DMS153 treated with DMSO at 0.1 percent for 48 hours (cell line): ENCODE results near the gene JAM3.

Experiments used
- DNase-seq: peaks from one replicate; lab custom pipeline; 2025; ENCODE audit not compliant: unreplicated experiment; lab: John Stamatoyannopoulos, UW

Gene JAM3

DNA sequence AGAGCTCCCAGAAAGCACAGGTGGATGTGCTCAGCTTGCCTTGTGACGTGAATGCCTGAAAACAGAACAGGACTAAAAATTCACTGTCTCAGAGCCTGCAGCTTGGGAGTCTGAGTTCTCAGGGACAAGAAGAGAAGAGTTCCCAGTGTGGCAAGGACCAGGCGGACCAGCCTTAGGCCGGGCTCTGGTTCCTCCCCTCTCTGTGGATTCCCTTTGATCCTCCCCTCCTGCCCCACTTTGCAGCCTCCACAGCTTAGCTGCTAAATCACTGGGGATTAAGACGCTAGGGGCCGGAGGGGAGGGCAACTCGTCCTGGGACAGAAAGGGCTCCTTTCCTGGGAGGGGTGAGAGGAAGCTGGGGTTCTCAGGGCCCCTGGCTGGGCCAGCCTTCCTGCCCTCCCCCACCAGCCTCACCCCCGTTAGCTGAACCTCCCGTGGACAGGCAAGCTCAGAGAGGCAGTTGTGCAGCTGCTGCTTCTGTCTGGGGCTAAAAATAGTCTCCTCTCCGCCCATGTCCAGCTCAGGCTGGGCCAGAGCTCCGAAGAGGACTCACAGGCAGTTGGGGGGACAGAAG lies 29.9 kb upstream of the JAM3 start:
- no peak for DNase-seq

DNA sequence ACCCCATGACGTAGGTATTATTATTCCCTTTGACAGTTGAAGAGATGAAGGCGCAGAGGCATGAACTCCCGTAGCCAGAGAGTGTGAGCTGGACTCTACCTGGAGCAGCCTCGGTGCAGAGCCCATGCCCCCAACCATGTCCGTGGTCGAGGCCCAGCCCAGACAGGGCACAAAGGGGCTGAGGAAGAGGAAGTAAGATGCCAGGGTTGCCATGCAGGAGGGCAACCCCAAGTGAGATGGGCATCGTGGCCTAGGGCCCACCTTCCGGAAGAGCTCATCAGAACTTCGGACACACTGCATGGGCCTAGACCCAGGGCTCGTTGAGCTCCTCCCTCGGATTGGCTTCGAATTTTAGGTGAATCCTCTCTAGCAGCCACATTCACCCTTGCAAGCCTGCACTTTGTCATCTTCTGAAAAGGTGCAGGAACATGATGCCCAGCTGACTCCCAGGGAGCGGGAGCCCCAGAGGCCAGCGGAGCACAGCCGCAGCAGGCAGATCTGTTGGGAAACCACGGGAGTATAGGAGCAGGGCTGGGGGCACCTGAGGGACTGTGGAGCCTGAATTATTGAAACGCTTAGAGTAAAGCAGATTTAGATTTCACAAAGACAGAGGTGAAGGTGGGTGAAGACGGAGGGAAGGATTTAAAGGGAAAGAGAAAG lies 29.0 kb upstream of the JAM3 start:
- no peak for DNase-seq

DNA sequence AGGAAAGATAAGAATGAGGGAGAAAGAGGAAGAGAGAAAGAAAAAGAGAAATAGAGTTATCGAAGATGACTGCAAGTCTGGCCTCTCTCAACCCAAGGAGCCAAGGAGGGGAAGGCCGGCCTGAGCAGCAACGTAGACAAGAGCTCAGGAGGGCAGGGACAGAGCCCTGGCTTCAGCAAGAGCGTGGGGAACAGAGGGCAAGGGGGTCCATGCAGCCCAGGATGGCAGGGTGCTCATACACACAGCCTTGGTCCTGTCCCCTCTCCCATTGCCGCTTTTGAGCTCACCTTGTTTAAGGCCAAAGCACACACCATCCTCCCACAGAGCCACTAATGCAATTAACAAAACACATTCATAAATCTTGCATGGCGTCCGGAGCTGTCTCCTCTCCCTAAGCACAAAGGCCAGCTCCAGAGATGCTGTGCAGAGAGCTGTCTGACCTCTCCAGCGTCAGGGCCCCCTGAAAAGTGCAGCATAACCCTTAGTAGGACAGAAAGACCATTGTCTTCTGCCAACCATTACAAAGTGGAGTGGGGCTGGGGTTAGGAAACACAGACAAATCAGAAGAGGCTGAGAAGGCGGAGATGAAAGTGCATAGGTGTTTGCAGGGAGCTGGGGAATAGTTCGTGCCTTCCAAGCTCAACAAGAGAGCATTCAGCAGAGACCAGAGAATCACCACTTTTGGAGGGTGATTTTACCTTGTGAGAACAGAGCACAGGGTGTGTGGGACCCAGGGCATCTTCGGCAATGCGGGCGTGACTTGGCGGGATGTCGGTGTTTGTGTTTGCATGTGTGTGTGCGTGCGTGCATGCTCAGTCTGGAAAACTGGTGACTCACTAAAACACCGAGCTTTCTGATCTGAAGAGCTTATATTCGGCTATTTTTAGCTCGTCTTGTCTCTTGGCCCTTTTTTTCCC lies 28.2 kb upstream of the JAM3 start:
- DNase-seq = no peak

DNA sequence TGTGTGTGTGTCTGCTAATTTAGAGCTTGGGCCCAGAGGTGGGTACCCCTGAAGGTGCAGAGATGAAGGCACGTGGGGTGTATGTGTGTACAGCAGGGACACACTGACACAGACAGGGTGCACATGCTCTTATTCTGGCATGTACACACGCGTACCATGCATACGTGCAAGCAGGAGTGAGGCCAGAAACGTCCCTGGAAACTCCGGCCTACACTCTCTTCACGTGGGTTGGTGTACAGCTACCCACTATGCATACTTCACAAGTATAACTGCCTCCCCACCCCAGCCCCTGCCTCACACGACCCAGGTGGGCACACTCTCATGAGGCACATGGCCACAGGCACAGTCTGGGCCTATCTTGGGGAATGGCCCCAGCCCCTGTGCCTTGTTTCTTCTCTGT lies 27.5 kb upstream of the JAM3 start:
- no peak for DNase-seq

DNA sequence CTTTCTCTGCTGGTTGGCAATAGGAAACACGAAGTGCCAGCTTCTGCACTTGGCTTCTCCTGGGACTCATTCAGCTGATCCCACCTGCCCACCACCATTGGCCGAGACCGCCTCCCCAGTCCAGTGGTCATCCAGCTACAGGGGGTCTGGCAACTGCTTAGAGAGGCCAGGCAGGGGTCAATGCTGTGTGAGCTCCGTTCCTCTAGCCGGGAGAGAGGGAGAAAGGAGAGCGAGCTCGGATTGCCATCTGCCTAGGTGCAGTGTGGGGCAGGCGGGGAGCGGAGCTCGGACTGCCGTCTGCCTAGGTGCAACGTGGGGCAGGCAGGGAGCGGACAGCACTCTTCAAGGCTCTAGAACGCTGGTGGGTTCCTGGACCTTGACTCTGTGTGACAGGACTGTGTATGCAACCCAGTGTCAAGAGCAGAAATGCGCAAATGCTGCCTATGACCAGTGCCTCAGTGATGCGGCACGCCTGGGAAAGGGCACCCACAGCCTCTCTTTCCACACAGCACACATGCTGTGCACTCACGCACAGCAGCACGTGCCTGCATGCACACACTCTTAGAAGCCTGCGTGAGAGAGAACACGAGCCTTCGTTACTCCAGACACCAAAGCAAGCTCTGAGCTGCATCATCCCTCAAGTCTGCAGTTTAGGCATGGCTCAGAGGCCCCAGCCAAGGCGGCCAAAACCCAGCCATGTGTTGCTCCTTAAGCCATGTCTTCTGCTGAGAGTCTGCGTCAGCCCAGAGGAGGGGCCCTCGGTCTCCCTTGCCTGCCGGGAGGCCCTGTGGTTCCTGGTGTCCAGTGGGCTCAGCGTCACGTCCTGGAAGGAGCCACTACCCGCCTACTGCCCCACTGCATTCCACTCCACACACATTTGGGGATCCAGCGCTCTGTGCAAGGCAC lies 26.8 kb upstream of the JAM3 start:
- no peak for DNase-seq

DNA sequence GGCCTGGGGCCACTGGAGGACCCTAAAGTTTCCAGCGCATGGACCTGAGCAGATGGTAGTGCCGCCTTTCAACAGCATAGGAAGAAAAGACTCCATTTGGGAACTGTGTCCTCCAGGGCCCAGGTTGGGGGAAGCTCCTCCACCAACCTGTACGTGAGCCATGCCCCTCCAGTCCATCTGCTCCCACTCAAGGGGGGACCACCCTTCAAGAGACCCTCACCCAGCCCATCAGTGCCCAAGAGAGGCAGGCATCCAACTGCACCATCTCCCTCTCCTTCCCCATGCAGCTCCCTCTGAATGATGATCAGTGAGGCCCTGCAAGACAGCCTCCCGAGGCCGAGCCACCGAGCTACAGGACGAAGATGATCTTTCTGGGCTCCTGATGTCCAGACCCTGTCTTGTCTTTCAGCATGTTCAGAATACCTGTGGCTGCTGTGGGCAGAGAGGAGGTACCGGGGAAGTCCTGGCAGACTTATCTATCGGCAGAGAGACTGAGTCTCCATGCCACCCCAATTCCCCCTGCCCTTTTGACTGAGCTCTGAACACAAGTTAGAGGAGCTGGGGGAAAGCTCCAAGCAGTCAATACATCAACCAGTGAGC lies 25.0 kb upstream of the JAM3 start:
- DNase-seq = no peak

DNA sequence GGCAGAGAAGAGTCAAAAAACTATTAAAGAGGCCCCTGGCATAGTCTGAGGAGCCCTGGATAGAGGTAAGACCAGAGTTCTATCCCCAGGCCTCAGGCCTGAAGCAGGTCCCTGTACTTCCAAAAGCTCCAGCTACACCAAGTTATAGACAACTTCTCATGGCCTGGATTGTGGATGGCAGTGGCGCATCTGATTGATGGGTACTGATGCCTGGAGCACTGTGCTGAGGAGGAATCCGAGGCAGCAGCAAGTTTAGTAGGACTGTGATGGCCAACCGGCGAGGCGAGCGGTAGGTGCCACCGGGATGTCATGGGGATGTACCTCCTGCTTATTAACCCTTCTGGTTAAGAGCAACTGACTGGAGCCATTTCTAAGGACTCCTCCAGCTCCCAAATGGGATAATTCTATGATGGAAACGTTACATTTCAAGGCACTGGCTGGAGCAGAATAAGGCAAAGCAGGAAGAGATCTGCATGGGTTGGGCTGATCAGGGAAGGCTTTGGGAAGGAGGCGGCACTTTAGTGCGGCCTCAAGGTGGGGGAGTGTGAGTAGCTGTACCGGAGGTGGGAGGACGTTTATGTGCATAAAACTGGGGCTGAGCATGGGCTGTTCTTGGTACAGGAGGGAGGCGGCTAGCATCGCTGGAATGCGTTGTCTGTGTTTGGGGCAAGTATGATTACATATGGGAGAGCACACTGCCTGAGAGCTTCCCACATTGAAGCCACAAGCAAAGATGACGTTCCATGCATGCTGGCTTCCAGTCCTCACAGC lies 24.2 kb upstream of the JAM3 start:
- DNase-seq = no peak

DNA sequence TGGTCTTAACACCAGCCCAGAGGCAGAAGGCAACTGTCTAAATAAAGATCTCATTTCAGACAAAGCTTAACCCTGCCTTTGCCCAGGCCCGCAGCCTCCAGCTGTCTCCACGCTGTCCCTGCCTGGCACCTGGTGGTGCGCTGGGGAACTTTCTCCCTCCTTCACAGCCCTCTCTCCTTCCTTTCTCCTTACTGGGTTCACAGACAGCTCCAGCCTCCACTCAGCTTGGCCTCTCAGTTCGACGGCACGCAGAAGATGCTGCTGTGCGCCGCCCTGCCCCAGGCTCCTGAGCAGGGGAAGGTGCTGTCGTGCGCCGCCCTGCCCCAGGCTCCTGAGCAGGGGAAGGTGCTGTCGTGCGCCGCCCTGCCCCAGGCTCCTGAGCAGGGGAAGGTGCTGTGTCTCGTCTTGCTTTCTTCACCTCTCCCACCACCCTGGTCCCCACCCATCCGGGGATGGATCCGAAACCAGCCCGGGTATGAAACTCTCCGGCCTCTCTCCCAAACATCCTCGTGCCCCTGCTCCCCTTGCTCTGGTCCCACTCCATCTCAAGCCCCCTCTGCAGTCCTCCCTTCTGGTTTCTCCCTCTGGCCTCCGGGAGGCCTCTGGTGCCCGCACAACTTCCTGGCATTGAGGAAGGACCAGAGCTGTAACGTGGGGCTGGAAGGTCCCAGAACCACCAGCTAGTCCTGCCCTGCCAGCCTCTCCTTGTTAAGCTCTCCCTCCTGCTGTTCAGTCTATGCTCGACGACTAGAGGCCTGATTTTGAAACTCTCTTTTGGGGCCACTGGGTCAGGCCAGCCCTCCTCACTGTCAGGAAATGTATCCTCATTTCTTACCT lies 22.9 kb upstream of the JAM3 start:
- peak; percentile 47 for DNase-seq

DNA sequence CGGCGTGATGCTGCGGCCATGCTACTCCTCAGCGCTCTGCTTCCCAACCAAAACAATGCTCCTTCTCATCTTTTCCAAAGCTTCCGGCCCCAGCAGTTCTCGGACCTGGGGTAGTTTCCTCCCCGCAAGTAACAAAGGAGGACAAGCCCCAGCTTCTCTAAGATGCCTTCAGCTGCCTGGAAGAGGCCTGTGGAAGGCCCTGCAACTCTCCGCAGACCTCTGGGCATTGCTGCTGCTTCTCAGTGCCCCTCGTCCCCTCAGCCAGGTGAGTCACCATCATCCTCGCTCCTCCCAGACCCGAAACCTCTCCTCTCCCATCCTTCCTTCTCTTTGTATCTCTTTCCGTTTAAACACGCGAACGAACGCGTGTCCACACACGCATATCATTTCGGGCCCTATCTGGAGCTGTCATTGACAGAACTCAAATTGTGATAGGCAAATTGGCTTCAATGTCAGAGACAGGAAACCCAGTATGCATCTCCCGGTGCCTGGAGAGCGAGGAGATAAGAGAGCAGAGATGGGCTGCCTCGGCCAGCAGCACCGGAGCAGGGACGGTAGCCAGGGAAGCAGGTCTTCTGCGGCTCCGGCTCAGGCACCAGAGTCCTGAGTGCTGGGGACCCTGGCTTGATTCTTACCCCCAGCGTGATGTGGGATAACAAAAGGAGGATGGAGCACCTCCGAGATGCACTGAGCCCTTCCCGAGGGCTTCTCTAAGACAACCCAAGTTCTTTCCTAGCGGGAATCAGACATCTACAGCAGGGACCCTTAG lies 22.0 kb upstream of the JAM3 start:
- DNase-seq = no peak

DNA sequence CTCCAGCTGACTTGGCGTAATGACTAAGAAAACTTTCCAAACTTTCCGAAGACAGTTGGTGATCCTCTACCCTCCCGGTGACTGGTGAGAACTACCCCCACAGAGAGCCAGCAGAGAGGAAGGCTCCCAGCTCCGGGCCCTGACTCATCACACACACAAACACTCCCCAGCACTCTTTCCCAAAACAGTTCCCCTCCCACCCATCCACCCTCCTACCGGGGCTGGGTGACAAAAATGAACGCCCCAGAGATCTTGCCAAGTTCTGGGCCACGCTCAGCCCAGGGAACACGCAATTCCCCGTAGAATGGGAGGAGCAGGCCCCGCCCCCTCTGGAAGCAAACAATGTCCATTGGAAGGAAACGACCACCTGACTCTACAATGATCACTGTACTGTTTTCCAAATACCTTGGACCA lies 21.3 kb upstream of the JAM3 start:
- no peak for DNase-seq

DNA sequence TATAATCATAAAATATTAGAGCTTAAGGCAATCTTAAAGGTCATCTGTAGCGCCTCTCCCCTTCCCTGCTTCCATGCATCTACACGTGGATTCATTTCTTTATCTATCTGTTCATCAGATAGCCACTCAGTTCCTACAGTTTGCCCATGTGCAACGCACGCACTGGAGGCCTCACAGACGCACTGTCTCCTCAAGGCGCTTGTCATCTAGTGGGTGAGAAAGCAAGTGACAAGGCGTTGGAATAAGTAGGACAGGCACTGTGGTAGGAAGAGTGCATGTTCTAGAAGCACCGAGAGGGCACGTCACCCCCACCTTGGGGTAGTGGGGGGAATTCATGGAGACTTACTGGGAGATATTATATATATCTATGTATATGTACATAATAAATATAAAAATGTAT lies 20.8 kb upstream of the JAM3 start:
- DNase-seq = no peak

DNA sequence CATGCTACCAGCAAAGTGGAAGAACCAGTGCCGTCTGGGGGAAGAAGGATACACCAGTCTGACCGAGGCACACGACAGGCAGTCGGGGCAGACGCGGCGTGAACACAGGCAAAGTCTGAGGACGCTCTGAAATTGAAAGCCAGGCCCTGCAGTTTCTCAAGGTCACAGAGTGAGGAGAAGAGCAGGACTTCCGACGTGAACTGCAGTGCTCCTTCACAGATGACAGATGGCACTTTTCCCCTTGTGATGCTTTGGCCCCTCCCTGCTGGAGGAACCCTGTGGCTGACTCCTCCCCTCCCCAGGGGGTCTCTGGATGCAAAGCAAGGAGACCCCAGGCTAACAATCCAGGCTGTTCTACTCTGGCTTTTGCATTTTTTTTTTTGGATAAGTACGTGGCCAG lies 19.6 kb upstream of the JAM3 start:
- no peak for DNase-seq

DNA sequence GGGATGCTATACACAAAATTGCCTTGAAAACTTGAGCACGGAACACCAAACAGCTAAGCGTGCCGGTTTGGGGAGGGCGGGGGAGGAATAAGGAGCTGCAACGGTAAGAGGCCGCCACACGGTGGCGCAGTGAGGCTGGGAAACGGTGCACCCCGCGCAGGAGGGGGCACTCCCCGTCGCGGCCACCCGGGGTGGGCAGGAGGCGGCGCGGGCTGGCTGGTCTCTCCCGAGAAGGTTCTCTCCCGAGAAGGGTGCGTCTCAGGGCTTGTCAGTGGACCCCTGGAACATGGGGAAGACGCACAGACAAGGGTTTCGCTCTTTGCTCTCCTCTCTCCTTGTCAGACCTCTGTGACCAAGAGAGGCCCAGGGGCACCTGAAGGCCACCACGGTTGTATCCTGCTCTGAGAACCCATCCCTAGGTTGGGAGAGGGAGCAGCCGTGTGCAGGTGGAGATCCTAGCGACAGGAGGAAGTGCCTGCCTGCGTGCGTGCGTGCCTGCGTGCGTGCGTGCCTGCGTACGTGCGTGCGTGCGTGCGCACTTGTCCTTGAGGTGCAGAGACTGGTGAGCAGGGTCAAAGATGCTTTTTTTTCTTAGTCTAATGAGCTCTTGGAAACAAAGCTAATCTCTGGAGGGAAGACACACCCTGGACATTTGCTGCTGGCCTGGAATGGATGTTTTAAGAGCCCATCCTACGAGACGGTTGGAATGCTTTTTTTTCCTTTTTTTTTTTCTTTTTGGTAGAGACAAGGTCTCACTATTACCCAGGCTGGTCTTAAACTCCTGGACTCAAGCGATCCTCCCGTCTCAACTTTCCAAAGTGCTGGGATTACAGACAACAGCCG lies 18.1 kb upstream of the JAM3 start:
- DNase-seq = peak; percentile 71

DNA sequence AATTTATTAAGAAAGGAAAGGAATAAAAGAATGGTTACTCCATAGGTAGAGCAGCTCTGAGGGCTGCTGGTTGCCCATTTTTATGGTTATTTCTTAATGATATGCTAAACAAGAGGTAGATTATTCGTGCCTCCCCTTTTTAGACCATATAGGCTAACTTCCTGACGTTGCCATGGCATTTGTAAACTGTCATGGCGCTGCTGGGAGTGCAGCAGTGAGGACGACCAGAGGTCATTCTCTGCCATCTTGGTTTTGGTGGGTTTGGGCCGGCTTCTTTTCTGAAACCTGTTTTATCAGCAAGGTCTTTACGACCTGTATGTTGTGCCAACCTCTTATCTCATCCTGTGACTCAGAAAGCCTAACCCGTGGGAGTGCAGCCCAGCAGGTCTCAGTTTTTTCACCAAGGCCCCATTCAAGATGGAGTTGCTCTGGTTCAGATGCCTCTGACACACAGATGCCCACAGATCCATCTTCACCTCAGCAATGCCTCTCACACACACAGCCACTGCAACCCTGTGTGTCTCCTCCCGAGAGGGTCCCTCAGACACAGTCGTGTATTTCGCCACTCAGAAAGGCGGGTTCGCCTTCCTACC lies 16.4 kb upstream of the JAM3 start:
- DNase-seq = no peak

DNA sequence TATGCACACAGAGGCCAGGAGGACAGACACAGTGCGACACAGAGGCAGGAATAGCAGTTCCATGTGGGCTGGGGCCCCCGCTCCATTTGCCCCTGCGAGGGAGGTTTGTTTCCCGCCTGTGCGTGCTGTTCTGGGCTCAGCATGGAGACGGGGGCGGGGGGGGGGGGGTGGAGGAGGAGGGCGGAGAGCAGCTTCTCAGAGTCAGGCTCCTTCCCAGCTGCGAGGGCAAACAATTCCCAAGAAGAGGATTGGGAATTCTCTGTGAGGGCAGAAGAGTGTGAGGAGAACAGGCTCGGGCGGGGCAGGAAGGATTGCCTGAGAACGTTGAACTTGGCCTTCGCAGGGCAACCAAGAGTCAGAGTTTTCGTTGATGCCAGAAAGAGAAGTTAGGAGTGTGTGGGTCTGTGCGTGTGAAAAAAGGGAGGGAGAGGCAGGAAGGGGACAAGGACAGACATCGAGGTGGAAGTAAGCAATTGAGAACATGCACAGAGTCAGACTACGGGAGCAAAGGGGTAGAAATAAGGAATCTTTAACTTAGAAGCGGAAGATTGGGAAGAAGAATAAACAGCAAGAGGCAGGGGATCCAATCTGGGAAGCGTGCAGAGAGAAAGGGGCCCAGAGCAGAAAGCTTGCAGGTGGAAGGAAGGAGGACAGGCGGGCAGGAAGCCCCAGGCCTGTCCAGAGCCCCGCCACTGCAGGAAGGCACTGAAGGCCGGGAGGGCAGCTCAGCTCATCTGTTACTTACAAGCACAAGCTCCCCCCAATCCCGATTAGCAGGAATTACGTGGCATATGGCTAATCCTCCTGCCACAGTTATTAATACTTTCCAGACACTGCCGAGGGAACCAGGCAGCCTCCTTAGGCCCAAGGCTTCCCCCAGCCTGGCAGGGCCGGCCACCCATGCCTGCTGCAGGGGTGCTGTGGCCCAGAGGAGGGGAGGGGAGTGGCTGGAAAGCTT lies 15.6 kb upstream of the JAM3 start:
- no peak for DNase-seq

DNA sequence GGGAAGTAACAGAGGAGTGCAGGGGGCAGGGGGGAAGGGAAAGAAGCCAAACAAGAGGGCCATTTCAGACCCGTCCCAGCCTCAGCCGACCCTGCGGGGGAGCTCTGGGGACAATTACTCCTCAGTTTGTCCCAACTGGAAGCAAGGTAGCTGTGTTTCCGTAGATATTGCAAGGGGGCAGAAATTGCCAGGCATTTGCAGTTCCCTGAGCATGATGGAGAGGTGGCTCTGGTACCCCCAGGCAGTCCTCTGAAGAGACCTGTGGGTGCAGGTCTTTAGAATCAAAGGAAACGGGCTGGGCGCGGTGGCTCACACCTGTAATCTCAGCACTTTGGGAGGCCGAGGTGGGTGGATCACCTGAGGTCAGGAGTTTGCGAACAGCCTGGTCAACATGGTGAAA lies 13.8 kb upstream of the JAM3 start:
- no peak for DNase-seq
